COLO829 (cell line): ENCODE data around the gene COTL1.
"Not testable (repeated sequence)": the region's sequence is repeated elsewhere in the genome, so short reads cannot be mapped to it uniquely, and the experiment has no call there.

Experiments
- DNase-seq: peaks from one replicate; pipeline ENCODE4 v3.0.0; 2012; ENCODE audit warnings: low spot score

COTL1 gene

DNA sequence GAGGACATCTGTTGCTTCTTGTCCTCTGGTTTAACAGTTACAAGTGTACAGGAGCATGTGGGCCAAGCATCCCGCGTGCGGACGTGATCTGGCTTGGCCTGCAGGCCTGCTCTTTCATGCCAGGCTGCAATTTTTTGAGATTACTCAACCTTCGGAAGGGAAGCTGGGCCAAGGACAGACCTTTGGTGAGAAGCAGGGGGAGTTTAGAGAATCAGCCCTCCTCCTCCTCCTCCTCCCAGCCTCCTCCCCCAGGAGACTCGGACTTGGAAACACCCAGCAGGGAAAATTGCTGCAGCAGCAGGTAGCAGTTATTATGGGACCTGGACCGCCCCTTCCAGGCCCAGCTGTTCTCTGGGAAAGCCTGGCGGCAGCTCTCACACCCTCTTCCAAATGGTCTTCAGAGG, 25.3 kb upstream of the COTL1 start:
- DNase-seq, result no peak

DNA sequence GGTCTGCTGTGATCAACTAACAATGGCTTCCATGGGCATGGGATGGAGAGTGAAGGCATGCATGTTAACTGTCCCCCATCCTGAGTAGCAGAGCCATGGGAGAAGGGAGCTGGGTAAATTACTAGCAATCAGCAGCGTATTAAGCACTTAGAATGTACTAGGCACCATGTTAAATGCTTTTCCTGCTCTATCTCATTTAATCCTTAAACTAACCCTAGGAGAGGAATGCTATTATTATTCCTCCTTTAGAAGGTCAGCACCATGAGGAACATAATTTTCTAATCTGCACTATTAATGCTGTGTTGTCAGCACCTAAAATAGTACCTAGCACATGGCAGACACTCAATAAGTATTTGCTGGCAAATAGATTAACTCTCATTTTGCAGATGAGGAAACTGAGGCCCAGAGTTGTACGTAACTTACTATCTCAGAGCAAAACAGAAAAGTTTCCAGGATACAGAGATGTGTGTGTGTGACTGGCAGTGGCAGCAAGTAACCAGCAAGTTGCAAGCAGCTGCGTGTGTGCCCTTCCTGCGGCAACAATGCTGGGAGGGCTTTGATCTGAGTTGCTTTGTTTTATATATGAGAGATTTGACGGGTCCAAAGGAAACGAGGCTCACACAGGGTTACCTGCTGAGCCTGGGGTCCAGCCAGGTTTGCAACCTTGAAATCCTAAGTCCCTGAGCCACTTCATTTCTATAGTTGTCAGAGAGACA, 23.9 kb upstream of the COTL1 start:
- no peak for DNase-seq

DNA sequence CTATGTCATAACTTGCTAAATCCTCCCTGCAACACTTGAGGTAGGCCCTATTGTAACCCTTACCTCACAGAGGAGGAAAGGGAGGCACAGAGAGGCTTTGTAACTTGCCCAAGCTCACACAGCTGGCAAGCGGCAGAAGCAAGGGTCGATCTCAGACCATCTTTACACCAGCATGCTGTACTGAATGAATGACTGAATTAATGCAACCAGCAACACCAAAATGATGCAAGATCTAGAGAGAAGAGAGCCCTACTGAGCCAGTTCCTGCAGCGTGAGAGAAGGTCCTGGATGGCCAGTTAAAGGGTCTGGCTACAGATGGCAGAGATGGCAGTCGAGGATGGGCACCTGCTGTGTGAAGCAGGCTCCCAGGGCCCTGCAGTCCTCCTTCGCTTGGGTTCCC, 22.3 kb upstream of the COTL1 start:
- no peak for DNase-seq

DNA sequence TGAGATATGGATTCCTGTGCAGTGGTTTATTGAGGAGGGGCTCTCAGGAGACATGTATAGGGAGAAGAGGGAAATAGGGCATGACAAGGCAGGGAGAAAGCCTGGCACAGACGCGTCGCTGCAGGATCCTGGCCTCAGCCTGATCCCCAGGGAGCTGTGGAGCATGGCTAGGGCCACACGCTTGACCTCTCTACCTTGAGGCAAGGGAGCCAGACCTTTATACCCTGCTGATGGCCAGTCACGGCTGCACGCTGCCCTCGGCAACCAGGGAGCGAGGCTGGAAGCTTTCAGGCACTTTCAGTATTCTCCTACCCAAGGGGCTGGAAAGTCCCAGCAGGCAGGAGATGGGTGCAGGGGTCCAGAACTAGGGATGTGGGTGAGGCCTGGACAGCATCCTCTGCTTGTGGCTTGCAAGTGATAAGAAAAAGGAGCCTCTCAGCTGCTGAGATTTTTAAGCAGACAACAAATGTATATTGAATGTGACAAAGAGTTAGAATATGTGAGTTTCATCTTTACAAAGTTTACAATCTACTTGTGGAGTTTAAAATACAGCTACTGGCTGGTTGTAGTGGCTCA, 20.4 kb upstream of the COTL1 start:
- no peak for DNase-seq

DNA sequence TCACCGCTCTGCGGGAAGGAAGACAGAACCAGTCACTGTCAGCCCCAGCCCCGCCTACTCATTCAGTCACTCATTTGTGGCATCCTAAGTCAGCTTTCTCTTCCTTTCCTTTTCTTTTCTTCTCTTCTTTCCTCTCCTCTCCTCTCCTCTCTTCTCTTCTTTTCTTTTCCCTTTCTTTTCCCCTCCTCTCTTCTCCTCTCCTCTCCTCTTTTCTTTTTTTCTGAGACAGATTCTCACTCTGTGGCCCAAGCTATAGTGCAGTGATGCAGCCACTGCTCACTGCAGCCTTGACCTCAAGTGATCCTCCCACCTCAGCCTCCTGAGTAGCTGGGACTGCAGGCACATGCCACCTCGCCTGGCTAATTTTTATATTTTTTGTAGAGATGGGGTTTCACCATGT, 19.8 kb upstream of the COTL1 start:
- DNase-seq, result no peak

DNA sequence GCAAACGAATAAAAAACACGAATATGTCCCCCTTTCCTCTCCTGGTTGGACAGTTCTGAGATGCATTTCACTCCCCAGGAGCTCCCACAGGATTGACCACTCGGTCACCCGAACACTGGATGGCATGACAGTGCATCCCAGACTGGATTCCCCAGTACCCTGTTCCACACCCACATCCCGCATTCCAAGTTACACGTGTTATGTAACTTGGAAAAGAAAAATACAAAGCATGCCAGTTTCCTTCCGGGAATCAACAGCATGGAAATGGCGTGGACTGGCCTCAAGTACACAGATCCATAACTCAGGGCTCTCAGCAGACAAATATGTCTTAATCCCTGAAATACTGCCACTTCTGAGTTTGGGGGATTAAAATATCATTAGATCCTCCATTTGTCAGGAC, 17.8 kb upstream of the COTL1 start:
- DNase-seq, result no peak

DNA sequence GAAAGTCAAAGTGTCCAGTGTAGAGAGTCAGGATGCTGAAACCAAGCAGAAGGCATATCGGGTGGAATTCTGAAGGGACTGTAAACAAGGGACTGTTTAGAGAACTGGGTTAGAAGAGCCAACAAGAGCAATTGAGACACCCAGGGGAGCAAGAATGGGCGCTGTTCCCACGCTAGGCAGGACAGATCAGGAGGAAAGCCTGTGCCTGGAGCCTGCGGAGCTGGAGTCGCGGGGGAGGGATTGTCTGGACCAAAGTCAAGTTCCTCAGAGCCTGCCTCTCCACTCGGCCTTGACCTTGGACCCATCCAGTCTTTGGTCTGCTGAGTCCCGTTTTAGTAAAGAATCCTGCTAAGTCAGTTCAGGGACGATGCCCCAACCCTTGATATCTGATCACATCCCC, 15.7 kb upstream of the COTL1 start:
- DNase-seq, result no peak

DNA sequence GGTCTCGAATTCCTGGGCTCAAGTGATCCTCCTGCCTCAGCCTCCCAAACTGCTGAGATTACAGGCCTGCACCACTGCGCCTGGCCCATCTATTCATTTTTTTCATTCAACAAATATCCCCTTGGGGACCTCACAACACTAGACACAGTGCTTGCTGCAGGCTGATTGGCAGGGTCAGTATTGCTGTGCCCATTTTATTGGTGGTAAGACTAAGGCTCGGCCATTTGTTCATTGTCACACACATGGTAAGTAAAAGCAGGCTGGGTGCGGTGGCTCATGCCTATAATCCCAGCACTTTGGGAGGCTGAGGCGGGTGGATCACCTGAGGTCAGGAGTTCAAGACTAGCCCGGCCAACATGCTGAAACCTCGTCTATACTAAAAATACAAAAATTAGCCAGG, 15.0 kb upstream of the COTL1 start:
- not testable (repeated sequence) for DNase-seq

DNA sequence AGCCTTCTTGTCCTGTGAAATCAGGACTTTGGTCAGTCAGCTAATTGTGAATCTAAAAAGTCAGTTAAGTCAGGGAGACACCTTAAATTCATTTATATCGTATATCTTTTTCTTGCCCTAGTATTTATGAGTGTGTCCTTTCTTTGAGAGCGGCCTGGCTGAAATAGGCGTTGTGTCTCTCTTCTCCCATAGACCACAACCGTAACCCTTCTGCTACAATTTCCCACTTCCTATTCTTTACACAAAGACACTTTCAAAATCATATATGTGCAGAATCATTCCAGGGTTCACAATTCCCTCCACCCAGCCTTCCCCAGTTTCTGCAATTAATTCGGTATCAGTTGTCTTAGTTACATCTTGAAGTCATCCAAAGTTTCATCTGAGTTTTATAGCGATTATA, 14.0 kb upstream of the COTL1 start:
- DNase-seq, result no peak

DNA sequence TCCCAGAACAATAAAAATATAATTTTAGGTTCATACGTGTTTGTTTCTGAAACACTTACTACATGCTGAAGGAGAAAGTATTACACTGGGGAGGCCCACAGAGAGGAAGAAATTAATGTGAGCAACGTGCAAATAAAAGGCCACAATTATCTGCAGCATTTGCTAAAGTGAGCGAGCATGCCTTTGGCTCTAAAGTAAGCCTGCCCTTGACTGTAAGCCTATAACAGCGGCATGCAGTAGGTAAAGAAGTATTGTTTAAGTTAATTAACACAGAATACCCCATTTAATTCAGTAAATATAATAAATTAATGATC, 13.2 kb upstream of the COTL1 start:
- no peak for DNase-seq

DNA sequence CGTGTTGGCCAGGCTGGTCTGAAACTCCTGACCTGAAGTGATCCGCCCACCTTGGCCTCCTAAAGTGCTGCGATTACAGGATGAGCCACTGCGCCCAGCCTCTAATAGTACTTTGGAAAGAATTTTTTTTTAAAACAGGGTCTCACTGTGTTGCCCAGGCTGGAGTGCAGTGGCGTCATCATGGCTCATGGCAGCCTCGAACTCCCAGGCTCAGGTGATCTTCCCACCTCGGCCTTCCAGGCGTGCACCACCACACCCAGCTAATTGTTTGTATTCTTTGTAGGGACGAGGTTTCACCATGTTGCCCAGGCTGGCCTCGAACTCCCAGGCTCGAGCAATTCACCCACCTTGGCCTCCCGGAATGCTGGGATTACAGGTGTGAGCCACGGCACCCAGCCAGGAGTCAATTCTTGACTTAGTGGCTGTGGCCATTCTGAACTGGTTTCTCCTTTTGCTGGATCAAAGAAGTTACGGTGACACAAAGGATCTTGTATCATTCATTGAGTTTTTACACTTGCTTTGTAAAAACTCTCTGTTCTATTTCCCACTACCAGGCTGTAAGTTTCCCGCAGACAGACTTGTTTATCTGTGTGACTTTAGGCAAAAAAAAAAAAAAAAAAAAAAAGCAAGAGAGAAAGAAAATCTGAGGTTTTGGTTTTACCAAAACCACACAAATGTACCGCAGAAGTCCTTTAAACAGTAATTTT, 12.7 kb upstream of the COTL1 start:
- no peak for DNase-seq

DNA sequence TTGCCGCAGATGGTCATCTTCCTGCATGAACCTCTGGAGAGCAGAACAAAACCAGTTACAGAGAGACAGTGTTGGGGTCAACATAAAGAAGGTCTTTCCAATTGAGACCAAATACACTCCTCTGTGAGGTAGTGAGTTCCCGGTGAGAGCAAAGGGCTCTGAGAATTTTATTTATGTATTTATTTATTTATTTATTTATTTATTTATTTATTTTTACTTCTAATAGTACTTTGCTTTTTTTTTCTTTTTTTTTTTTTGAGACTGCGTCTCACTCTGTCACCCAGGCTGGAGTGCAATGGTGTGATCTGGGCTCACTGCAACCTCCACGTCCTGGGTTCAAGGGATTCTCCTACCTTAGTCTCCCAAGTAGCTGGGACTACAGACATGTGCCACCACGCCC, 12.1 kb upstream of the COTL1 start:
- DNase-seq, result no peak

DNA sequence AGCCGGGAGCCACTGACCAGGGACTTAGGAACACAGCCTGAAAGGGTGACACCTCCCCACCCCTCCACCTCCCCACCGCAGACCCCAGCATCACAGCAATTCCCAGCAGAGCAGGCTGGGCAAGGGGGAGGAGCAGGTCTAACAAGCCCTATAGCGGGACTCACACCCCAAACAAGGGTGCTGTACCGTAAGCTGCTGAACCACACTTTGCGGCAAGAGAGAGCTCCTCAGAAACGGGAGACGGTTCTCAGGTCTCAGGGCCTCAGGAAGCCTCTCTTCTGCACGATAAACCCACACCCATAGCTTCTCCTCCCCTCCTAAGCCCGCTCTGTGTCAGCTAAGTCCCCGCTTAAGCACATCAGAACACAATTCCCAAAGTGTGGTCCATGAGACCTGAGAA, 11.7 kb upstream of the COTL1 start:
- no peak for DNase-seq

DNA sequence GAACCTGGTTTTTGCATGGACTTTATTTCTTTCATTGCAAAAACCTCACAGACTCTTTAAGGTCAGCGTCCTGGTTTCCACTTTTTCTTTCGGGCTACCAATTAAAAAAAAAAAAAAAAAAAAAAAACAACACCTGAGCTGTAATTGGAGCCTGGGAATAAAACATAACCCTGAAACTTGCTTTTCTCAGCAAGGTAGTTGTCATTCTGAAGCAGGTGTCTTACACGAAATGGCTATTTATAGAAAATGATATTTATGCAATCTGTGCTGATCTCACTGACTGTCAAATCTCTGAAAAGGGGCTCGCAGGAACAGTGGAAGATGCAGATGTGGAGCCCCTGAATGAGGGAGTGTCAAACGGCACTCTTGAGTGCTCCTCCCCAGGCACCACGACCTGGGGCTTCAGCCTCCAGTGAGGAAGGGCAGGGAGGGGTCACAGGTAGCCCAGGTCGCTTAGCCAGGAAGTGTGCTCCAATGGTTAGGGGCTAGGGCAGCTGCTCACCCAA, 10.4 kb upstream of the COTL1 start:
- no peak for DNase-seq

DNA sequence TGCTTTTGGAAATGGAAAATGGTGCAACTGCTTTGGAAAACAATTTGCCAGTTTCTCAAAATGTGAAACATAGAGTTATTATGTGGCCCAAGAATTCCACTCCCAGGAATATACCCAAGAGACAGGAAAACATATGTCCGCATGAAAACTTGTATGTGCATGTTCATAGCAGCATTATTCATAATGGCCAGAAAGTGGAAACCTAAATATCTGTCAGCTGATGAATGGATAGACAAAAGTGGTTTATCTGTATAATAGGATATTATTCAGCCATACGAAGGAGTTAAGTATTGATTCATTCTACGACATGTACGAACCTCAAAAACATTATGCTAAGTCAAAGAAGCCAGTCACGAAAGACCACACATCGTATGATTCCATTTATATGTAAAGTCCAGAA, 7.7 kb upstream of the COTL1 start:
- DNase-seq, result no peak

DNA sequence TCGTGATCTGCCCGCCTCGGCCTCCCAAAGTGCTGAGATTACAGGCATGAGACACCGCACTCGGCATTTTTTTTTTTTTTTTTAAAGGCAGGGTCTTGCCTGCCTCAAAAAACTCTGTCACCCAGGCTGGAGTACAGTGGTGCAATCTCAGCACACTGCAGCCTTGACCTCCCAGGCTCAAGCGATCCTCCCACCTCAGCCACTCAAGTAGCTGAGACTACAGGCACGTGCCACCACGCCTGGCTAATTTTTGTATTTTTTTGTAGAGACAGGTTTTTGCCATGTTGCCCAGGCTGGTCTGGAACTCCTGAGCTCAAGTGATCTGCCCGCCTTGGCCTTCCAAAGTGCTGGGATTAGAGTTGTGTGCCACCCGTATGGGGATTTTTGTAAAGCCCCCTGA, 3.0 kb upstream of the COTL1 start:
- not testable (repeated sequence) for DNase-seq

DNA sequence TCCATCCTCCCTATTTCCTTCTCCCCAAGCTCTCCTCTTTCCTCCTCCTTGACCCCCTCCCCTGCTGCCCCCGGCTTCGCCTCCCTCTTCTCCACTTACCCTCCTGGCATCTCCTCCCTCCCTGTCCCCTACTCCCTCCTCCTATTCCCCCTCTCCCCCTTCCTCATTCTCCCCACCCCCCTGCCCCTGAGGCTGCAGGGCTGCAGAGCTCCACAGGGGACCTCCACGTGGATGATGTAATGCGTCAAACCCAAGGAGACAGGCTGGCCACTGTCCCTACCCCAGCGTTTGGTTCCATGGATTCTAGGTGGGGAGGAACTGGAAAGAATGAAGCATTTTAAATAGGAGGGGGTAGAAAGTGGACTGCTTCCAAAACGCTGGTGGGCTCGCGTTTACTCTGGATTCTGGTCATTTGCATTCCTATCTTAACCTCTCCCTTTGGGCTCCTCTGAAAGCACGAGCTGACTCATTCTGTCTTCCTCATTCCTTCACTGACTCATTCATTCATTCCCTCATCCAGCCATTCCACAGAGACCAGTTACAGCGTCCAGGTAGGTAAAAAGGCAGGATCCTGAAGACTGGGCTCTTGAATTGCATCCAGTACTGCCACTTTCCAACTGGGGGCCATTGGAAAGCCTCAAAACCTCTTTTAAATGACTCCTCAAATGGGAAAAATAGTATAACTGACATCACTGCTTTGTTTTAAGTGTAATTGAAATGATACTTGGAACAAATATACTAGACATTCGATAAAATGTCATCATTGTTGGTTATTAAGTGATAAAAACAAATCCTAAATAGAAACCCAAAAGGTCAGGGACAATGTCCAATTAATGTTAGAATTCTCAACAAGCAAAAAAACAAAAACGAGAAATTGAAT, 943 bp upstream of the COTL1 start:
- peak; percentile 51 for DNase-seq

DNA sequence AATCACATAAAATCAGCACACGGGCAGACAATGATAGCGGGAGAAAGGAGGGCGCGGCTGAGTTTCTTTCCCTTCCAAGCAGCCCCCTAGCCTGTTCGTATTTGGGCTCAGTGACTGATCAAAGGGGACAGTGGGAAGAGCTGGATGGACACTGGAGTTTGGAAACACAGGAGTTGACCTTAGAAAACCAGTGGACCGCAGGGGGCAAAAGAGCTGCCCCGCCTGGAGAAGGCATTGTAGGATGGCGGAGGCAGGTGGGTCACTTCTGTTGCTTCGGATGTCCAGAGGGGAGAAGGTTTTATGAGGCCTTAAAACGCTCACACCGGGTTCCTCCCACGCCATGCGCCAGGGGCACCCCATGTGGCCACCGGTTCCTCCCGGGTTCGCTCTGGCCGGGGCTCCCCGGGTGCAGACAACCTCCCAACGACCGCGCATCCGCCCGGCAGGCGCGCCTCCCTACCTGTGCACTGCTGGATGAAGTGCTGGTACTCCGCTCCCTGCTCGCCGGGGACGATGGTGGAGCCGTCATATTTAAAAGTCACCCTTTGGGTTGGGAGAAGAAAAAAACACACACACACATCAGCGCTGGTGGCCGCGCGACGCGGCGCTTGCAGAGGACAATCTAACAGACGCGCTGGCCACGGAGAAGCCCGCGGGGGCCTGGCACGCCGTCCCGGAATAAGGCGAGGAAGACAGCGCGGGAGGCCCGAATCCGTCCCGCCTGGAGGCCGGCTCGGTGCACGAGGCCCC, 662 bp downstream of the COTL1 start:
- DNase-seq, result no peak

DNA sequence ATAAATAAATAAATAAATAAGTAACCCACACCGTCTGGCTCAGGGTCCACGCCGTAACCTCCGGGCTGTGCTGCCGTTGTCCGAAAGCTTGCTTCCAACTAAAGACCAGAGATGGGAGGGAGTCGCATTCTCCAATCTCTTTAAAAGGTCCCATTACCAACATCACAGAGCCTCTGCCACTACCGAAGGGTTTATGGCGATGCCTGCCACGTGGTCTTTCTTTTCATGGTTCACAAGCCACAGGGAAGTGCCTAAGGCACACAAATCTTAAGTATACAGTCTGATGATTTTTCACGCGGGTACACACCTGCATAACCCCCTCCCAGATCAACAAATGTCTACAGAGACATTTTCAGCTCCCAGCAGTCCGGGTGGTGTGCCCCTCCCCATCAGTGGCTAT, 1.4 kb downstream of the COTL1 start:
- DNase-seq, result no peak

DNA sequence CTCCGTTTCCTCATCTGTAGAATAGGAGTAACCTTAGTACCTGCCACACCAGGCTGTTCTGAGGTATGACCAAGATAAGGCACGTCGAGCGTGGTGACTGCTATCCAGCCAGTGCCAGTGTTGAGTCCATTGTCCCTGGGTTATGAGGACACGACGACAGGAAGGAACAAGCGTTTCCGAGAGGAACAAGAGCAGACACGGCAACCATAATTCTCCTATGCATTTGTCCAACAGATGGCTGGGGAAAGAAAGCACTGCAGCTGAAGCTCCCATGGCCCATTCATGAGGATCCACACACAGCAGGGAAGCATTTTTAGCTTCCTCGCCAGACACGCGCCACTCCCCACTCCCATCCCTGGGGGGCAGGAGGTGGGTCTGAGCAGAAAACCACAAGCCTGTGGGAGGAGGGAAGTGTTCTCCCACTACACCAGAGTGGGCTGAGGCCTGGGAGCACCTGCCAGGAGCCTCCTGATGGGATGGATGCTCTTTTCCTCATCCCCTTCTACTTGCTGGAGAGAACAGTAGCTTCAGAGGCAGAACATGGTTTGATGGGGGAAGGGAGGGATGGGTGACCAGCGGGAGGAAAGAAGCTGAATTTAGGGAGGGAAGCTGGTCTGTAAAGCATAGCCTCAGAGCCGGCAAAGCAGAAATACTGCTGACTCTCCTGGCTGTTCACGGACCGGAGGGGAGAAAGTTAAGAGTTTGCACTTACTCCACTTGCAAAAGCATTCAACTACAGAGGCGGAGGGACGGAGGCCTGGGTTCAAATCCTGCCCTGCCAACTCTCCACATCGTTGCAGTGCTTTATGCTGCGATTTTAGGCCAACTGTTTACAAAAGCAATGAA, 2.7 kb downstream of the COTL1 start:
- no peak for DNase-seq

DNA sequence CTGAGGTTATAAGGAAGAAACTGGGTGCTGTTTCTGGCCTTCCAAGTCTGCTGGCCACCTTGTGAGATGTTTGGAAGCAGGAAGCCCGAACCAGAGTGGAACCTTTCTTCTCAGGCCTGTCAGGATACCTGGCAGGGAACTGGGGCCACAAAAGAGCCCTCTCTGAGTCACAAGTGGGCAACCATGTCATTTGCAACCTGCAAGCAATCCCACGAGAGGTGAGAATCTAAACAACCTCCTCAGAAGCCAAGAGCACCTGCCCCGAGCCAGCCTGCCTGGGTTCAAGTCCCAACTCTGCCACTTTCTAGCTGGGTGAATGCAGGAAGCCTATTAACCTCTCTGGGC, 3.3 kb downstream of the COTL1 start:
- no peak for DNase-seq
